Astrocyte (in vitro differentiated cells and primary cell): Measurements from ENCODE around the gene GPR179. TPM values are rescaled to one million over a fixed set of nuclear protein-coding genes. Genes with fewer than 3 reads are reported as not detected.

Source experiments
- DNase-seq: peaks from one replicate; pipeline ENCODE4 v3.0.0-alpha.2; 2010; ENCODE audit warnings: low read depth
- FAIRE-seq: peaks from 2 replicates; lab custom pipeline; 2011; peaks lifted over from hg19 to GRCh38; lab: Jason Lieb, UNC
- H2AFZ ChIP-seq: 2 replicates; pipeline ENCODE4 v1.6.0; 2012; ENCODE audit warnings: low read depth, low read length, inconsistent platforms
- H3K27ac ChIP-seq: 2 replicates; pipeline ENCODE4 v1.5.1; 2011; ENCODE audit warnings: low read depth, low read length, inconsistent platforms
- H3K27me3 ChIP-seq: 2 replicates; pipeline ENCODE4 v1.6.0; 2011; ENCODE audit warnings: low read length, inconsistent platforms; ENCODE audit not compliant: insufficient read depth
- H3K36me3 ChIP-seq: 2 replicates; pipeline ENCODE4 v1.5.1; 2011; ENCODE audit warnings: low read length, inconsistent platforms; ENCODE audit not compliant: insufficient read depth
- H3K4me1 ChIP-seq: 2 replicates; pipeline ENCODE4 v1.5.1; 2011; ENCODE audit warnings: low read length, inconsistent platforms; ENCODE audit not compliant: insufficient read depth
- H3K4me2 ChIP-seq: 2 replicates; pipeline ENCODE4 v1.6.0; 2012; ENCODE audit warnings: low read length, inconsistent platforms
- H3K4me3 ChIP-seq: 2 replicates; pipeline ENCODE4 v1.5.1; 2011; ENCODE audit warnings: low read depth, mild to moderate bottlenecking, low read length, inconsistent platforms; ENCODE audit not compliant: insufficient read depth
- H3K79me2 ChIP-seq: 2 replicates; pipeline ENCODE4 v1.6.0; 2012; ENCODE audit warnings: mild to moderate bottlenecking, low read length, inconsistent platforms; ENCODE audit not compliant: insufficient read depth
- H3K9ac ChIP-seq: 2 replicates; pipeline ENCODE4 v1.6.0; 2012; ENCODE audit warnings: mild to moderate bottlenecking, low read length, inconsistent platforms
- H3K9me3 ChIP-seq: 2 replicates; pipeline ENCODE4 v1.5.1; 2012; ENCODE audit warnings: low read depth, mild to moderate bottlenecking, low read length, inconsistent platforms; ENCODE audit not compliant: insufficient read depth
- H4K20me1 ChIP-seq: 2 replicates; pipeline ENCODE4 v1.6.0; 2012; ENCODE audit warnings: low read length, inconsistent platforms; ENCODE audit not compliant: insufficient read depth
- H3K27ac Mint-ChIP-seq: one replicate; pipeline ENCODE4 v1.8.0; 2021; ENCODE audit warnings: mild to moderate bottlenecking, mixed read lengths; ENCODE audit not compliant: unreplicated experiment
- H3K27me3 Mint-ChIP-seq: one replicate; pipeline ENCODE4 v1.8.0; 2021; ENCODE audit warnings: low read depth, mixed read lengths; ENCODE audit not compliant: unreplicated experiment
- H3K36me3 Mint-ChIP-seq: one replicate; pipeline ENCODE4 v1.8.0; 2021; ENCODE audit warnings: low read depth, mixed read lengths; ENCODE audit not compliant: unreplicated experiment
- H3K4me1 Mint-ChIP-seq: one replicate; pipeline ENCODE4 v1.8.0; 2021; ENCODE audit warnings: low read depth, mixed read lengths; ENCODE audit not compliant: unreplicated experiment
- H3K4me3 Mint-ChIP-seq: one replicate; pipeline ENCODE4 v1.8.0; 2021; ENCODE audit warnings: mild to moderate bottlenecking, moderate library complexity, mixed read lengths; ENCODE audit not compliant: unreplicated experiment
- H3K9me3 Mint-ChIP-seq: one replicate; pipeline ENCODE4 v1.8.0; 2021; ENCODE audit warnings: mild to moderate bottlenecking, mixed read lengths; ENCODE audit not compliant: unreplicated experiment
- CTCF ChIP-seq: IDR thresholded peaks from 2 replicates; pipeline ENCODE4 v1.5.1; 2011; ENCODE audit warnings: low read depth, mild to moderate bottlenecking, inconsistent platforms, low read length, moderate library complexity; ENCODE audit not compliant: insufficient read depth
- EZH2 ChIP-seq: IDR thresholded peaks from 2 replicates; pipeline ENCODE4 v1.6.1; 2012; ENCODE audit warnings: mild to moderate bottlenecking, low read length, inconsistent platforms; ENCODE audit not compliant: insufficient read depth
- total RNA-seq: library from RNA; stranded (reverse); gene quantifications from 2 replicates; pipeline ENCODE4 v1.2.1, GENCODE V29; 2021

The GPR179 gene
- total RNA-seq, 1 donor from 2014 or later = 0.07 TPM

- H3K4me1 Mint-ChIP-seq = no peaks in the 10 kb centered on the region
- Histone ChIP-seq H4K20me1 (no peaks in the 10 kb centered on the region), H2AFZ (no peak overlapping the region), H3K27me3 (peaks cover 9% of the 10 kb centered on the region), H3K79me2 (no peaks in the 10 kb centered on the region), H3K36me3 (no peaks in the 10 kb centered on the region), H3K4me1 (no peaks in the 10 kb centered on the region), H3K9me3 (no peaks in the 10 kb centered on the region), H3K4me2 (no peak overlapping the region), H3K4me3 (no peak overlapping the region), H3K9ac (no peak overlapping the region), H3K27ac (no peak overlapping the region)
- H3K27me3 Mint-ChIP-seq = peaks cover 22% of the 10 kb centered on the region
- H3K4me3 Mint-ChIP-seq = no peak overlapping the region
- FAIRE-seq = no peak
- H3K9me3 Mint-ChIP-seq = no peaks in the 10 kb centered on the region
- no peak overlapping the region for H3K27ac Mint-ChIP-seq
- DNase-seq = no peak
- TF ChIP-seq EZH2 = no peak
- no peak for TF ChIP-seq CTCF
- H3K36me3 Mint-ChIP-seq = no peaks in the 10 kb centered on the region
Observed at GRCh38 chr17:38342886-38343607, 709 bp downstream of the GPR179 start.

GRCh38 chr17:38341035-38341721, 2.6 kb downstream of the GPR179 start:
- no peak for DNase-seq
- H3K27ac ChIP-seq = no peak overlapping the region
- Mint-ChIP-seq H3K27me3 (peaks cover 39% of the 10 kb centered on the region), H3K27ac (no peak overlapping the region), H3K36me3 (no peaks in the 10 kb centered on the region), H3K4me3 (no peak overlapping the region), H3K4me1 (no peaks in the 10 kb centered on the region), H3K9me3 (peaks cover 2% of the 10 kb centered on the region)
- no peaks in the 10 kb centered on the region for H3K36me3 ChIP-seq
- no peak overlapping the region for H3K9ac ChIP-seq
- no peak overlapping the region for H2AFZ ChIP-seq
- H3K79me2 ChIP-seq = no peaks in the 10 kb centered on the region
- no peaks in the 10 kb centered on the region for H3K4me1 ChIP-seq
- no peaks in the 10 kb centered on the region for H3K9me3 ChIP-seq
- no peaks in the 10 kb centered on the region for H4K20me1 ChIP-seq
- no peak overlapping the region for H3K4me2 ChIP-seq
- peaks cover 13% of the 10 kb centered on the region for H3K27me3 ChIP-seq
- FAIRE-seq = no peak
- TF ChIP-seq CTCF (no peak), EZH2 (no peak)
- H3K4me3 ChIP-seq = no peak overlapping the region

- H4K20me1 ChIP-seq = no peaks in the 10 kb centered on the region
Observed at GRCh38 chr17:38339891-38340290, 3.9 kb downstream of the GPR179 start.

More at GRCh38 chr17:38339891-38340290, 3.9 kb downstream of the GPR179 start:
- H3K36me3 Mint-ChIP-seq = no peaks in the 10 kb centered on the region
- Histone ChIP-seq H3K4me3 (no peak overlapping the region), H3K79me2 (no peaks in the 10 kb centered on the region), H3K36me3 (no peaks in the 10 kb centered on the region), H3K9me3 (no peaks in the 10 kb centered on the region), H3K27me3 (peaks cover 13% of the 10 kb centered on the region), H3K4me2 (no peak overlapping the region), H3K27ac (no peak overlapping the region), H3K9ac (no peak overlapping the region), H3K4me1 (no peaks in the 10 kb centered on the region), H2AFZ (no peak overlapping the region)
- no peak overlapping the region for H3K27ac Mint-ChIP-seq
- H3K9me3 Mint-ChIP-seq = peaks cover 2% of the 10 kb centered on the region
- no peaks in the 10 kb centered on the region for H3K4me1 Mint-ChIP-seq
- FAIRE-seq (no peak), DNase-seq (no peak)
- no peak overlapping the region for H3K4me3 Mint-ChIP-seq
- TF ChIP-seq CTCF (no peak), EZH2 (no peak)
- peaks cover 49% of the 10 kb centered on the region for H3K27me3 Mint-ChIP-seq
